Astrocyte of the spinal cord (primary cell): ENCODE measurements around the gene CNTN5.
A peak's percentile ranks its signal among the peaks of the same experiment; 100 is the strongest.

Experiments used
- DNase-seq: peaks from one replicate; pipeline ENCODE4 v3.0.0; 2011; ENCODE audit warnings: low read depth, low spot score
- H3K4me3 ChIP-seq: 2 replicates; pipeline ENCODE4 v1.5.1; 2011; ENCODE audit warnings: low read depth, mild to moderate bottlenecking, low read length, moderate library complexity
- CTCF ChIP-seq: IDR thresholded peaks from 2 replicates; pipeline ENCODE4 v1.5.1; 2012; ENCODE audit warnings: low read depth, mild to moderate bottlenecking, low read length, inconsistent platforms
- in situ Hi-C: cut with HindIII; loops from 2 replicates; pipeline ENCODE4 v1.10.0; 2017; ENCODE audit warnings: low sequenced_read_pairs

Gene CNTN5

DNA sequence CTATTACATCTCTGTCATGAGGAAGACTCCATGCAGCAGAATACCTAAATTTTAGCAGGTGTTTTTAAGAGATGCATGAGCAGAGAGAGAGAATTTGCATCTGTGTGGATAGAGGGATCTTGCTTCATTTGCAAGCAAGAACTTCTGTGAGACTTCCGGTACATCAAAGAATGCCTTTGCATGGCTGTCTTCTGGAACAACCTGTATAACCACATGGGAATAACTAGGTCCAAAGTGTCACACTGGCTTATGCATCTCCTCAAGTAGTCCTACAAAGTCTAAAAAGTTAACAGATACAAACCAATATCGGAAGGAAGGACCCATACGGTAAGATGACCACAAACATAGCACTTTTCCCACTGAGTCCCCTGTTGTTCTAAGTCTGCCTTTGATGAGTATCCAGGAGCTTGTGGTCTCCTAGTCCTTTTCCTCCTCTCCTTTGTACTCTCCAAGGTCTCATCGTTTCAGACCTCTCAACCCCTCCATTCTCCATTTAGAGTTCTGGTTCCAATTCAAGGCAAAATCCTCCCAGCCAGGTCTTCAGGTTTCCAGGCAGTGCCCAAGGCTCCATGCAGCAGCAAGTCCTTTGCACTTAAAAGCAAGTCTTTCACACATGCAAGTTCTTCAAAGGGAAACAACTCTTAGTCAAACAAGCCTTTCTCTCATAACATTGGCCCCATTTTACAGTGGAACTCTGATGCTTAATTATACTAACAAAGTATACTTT lies 1084.7 kb downstream of the CNTN5 start:
- in situ Hi-C loops = no loop called here
- no peak overlapping the region for H3K4me3 ChIP-seq
- DNase-seq = no peak
- TF ChIP-seq CTCF = no peak

DNA sequence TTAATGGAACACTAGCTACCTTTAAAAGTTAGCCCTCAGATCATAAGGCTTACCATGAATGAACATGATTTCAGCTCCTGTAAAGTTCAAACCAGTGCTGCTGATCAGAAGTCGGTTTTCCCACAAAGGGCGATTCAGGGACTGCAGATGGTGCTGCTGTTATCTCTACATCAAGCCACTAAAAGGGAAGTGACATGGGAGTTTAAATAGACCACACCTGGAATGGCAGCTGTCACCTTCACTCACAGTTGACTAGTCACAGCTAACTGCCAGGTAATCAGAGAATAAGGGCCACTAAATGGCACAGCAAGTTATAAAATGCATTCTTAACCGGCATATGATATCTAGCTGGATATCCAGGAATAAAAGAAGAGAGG lies 1085.2 kb downstream of the CNTN5 start:
- in situ Hi-C loops = no loop called here
- no peak for TF ChIP-seq CTCF
- no peak overlapping the region for H3K4me3 ChIP-seq
- no peak for DNase-seq

- no peak for DNase-seq
- no peak for TF ChIP-seq CTCF
- in situ Hi-C loops = no loop called here
- no peak overlapping the region for H3K4me3 ChIP-seq
These were observed 1098.4 kb downstream of the CNTN5 start for GRCh38 chr11:100119176-100119575.

DNA sequence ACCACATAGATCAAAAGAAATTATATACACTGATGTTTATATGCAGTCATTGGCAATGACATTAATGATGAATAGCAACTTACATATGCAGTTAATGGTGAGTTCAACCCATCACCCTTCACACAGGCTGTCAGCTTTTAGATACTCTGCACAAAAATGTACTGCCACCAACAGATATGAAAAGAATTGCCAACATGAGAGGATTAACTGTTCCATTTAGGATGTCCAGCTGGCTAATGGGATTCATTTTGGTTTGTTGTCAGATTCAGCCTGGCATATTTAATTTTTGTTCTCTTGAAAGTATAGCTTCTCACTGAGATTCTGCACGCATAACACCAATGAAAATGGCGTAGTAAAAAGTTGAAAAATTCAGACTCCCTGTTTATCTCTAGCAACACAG lies 1112.4 kb downstream of the CNTN5 start:
- in situ Hi-C loops = no loop called here

GRCh38 chr11:100141201-100141600 lies 1120.5 kb downstream of the CNTN5 start:
- no peak for DNase-seq
- TF ChIP-seq CTCF = no peak
- H3K4me3 ChIP-seq = no peak overlapping the region
- in situ Hi-C loops = no loop called here

More for the DNA sequence above, 1112.4 kb downstream of the CNTN5 start:
- no peak overlapping the region for H3K4me3 ChIP-seq
- TF ChIP-seq CTCF = no peak
- no peak for DNase-seq

DNA sequence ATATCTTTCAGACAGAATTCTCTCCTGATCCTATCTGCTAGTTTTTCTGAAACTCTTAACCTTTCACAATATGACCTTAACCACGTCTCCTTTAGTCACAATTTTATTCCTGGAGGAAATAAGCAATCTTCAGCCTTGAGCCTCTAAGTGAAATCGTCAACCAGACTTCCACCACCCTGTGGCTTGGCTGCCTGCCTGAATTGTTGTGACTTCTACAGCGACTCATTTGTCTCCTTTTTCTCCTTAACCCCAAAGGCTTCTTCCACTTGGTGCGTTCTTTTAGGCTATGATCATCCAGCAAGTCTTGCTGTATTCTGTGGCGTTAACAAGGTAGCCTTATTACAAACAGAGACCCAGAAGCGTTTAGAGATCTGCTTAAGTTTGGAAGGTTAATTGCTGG lies 1131.2 kb downstream of the CNTN5 start:
- no peak overlapping the region for H3K4me3 ChIP-seq
- in situ Hi-C loops = no loop called here
- TF ChIP-seq CTCF = no peak
- peak; percentile 40 for DNase-seq
